Measurements from ENCODE around the gene FGF18. TPM values are rescaled to one million over a fixed set of nuclear protein-coding genes. Genes with fewer than 3 reads are reported as not detected.

The FGF18 gene
- total and polyA plus RNA-seq, 2 donors (not counting 3 experiments of a cell fraction or from before 2014, with no cell fraction given), result 0.04 to 0.27 TPM

GRCh38 chr5:171409164-171410136 is 10.0 kb upstream of the FGF18 start:
- peaks cover 61% of the 10 kb centered on the region for H3K79me2 ChIP-seq (ENCODE audit: control insufficient read depth, insufficient read depth, low read length)
- no peak overlapping the region for H3K4me2 ChIP-seq (ENCODE audit: insufficient read depth, low read length)
- no peak overlapping the region for H3K9ac ChIP-seq (replicated peaks; ENCODE audit: extremely low read depth, insufficient read depth, low read length)
- H3K9me3 ChIP-seq (replicated peaks; ENCODE audit: control insufficient read depth, insufficient read depth, low read length), result no peaks in the 10 kb centered on the region
- no peak overlapping the region for H2AFZ ChIP-seq (ENCODE audit: low read depth, low read length)
- H3K4me3 ChIP-seq (replicated peaks in 1 of 3; ENCODE audit: insufficient read depth in 1 of 3, low read depth in 1 of 3, low read length in 3 of 3), result no peak overlapping the region
- H4K20me1 ChIP-seq (replicated peaks; ENCODE audit: control insufficient read depth, extremely low read depth, insufficient read depth, low read length), result peaks cover 19% of the 10 kb centered on the region
- dilution Hi-C loops (cut with MboI; ENCODE audit: extremely low pct_ligation_motif_present, low sequenced_read_pairs), result no loop called here
- H3K36me3 ChIP-seq (ENCODE audit: control insufficient read depth in 2 of 2, extremely low read depth in 1 of 2, insufficient read depth in 2 of 2, low read length in 2 of 2), result peaks cover 23 to 69% of the 10 kb centered on the region in 2 experiments
- POLR2A ChIA-PET, result interaction anchor here (1.2 kb wide), 1 partner anchor 10 kb away, joined by 4 read pairs; no protein-coding TSS in a partner anchor
- DNase-seq (ENCODE audit: low read depth, low spot score) (no peak), FAIRE-seq (no peak)
- TF ChIP-seq POLR2AphosphoS5 (IDR thresholded peaks at IDR 0.05; ENCODE audit: insufficient read depth, low read depth, low read length), result peak; percentile 23
- TF ChIP-seq FOS (IDR thresholded peaks at IDR 0.05; ENCODE audit: borderline replicate concordance, insufficient read depth, low read length), result no peak
- TF ChIP-seq GATA2 (IDR thresholded peaks at IDR 0.05; ENCODE audit: insufficient read depth, insufficient read length, low read depth, low read length), result peak; percentile 14
- no TSS peak for BruUV-seq (replicated peaks)
- H3K9me1 ChIP-seq (replicated peaks; ENCODE audit: control insufficient read depth, extremely low read depth, insufficient read depth, low read length), result no peaks in the 10 kb centered on the region
- H3K27ac ChIP-seq (ENCODE audit: insufficient read depth, low read depth, low read length), result no peak overlapping the region
- CTCF ChIA-PET, result interaction anchor here (1.6 kb wide), 1 partner anchor 10 kb away, joined by 4 read pairs; the partner anchor contains the start of gene FGF18
- intact Hi-C loops (cut with micrococcal nuclease), result no loop called here
- H3K27me3 ChIP-seq (ENCODE audit: control insufficient read depth in 2 of 2, insufficient read depth in 2 of 2, low read length in 2 of 2), result no peaks in the 10 kb centered on the region
- peaks cover 7% of the 10 kb centered on the region for H3K4me1 ChIP-seq (ENCODE audit: control insufficient read depth, extremely low read depth, insufficient read depth, low read length)

- no peaks in the 10 kb centered on the region for H3K9me1 ChIP-seq (replicated peaks; ENCODE audit: control insufficient read depth, extremely low read depth, insufficient read depth, low read length)
- no peak overlapping the region for H3K9ac ChIP-seq (replicated peaks; ENCODE audit: extremely low read depth, insufficient read depth, low read length)
- no peak for DNase-seq (ENCODE audit: low read depth, low spot score)
- no peak overlapping the region for H3K4me3 ChIP-seq (replicated peaks in 1 of 3; ENCODE audit: insufficient read depth in 1 of 3, low read depth in 1 of 3, low read length in 3 of 3)
- H3K4me2 ChIP-seq (ENCODE audit: insufficient read depth, low read length), result no peak overlapping the region
- H3K9me3 ChIP-seq (replicated peaks; ENCODE audit: control insufficient read depth, insufficient read depth, low read length), result no peaks in the 10 kb centered on the region
- peaks cover 7% of the 10 kb centered on the region for H3K4me1 ChIP-seq (ENCODE audit: control insufficient read depth, extremely low read depth, insufficient read depth, low read length)
- no peaks in the 10 kb centered on the region for H3K27me3 ChIP-seq (ENCODE audit: control insufficient read depth in 2 of 2, insufficient read depth in 2 of 2, low read length in 2 of 2)
- TF ChIP-seq JUN (IDR thresholded peaks at IDR 0.05; ENCODE audit: borderline replicate concordance, insufficient read depth, insufficient read length, low read depth) (no peak), FOS (IDR thresholded peaks at IDR 0.05; ENCODE audit: borderline replicate concordance, insufficient read depth, low read length) (no peak), POLR2AphosphoS5 (IDR thresholded peaks at IDR 0.05; ENCODE audit: insufficient read depth, low read depth, low read length) (no peak)
- H3K36me3 ChIP-seq (ENCODE audit: control insufficient read depth in 2 of 2, extremely low read depth in 1 of 2, insufficient read depth in 2 of 2, low read length in 2 of 2), result peaks cover 23 to 65% of the 10 kb centered on the region in 2 experiments
- FAIRE-seq, result no peak
- intact Hi-C loops (cut with micrococcal nuclease), result no loop called here
- no peak overlapping the region for H3K27ac ChIP-seq (ENCODE audit: insufficient read depth, low read depth, low read length)
- POLR2A ChIA-PET, result no interaction called here
- H3K79me2 ChIP-seq (ENCODE audit: control insufficient read depth, insufficient read depth, low read length), result peaks cover 55% of the 10 kb centered on the region
- dilution Hi-C loops (cut with MboI; ENCODE audit: extremely low pct_ligation_motif_present, low sequenced_read_pairs), result no loop called here
- H2AFZ ChIP-seq (ENCODE audit: low read depth, low read length), result no peak overlapping the region
- BruUV-seq (replicated peaks), result no TSS peak
- peaks cover 16% of the 10 kb centered on the region for H4K20me1 ChIP-seq (replicated peaks; ENCODE audit: control insufficient read depth, extremely low read depth, insufficient read depth, low read length)
- CTCF ChIA-PET, result interaction anchor here (2.0 kb wide), 1 partner anchor 502 kb away, joined by 5 read pairs; no protein-coding TSS in a partner anchor
Observed at GRCh38 chr5:171410181-171410580, 9.3 kb upstream of the FGF18 start.

Measured in endothelial cell of umbilical vein (primary cell).